GM23338 (cell line): ENCODE data around the gene CDH4.

Source experiments
- CREB1 ChIP-seq: fragments of 250-450 bp; sonication (Bioruptor Pico); IDR thresholded peaks from 2 replicates; pipeline ENCODE4 v1.5.0; 2020; ENCODE audit warnings: low read depth, mild to moderate bottlenecking, moderate library complexity
- CTCF ChIP-seq, 2 experiments: fragments of 200-600 bp in 1 of 2; sonication (generic) in 1 of 2; conservative IDR thresholded peaks; 2 replicates each; pipeline versions ENCODE4 v1.5.1 to v1.6.1; 2016 to 2017; ENCODE audit warnings: antibody characterized with exemption in 2 of 2, low read depth in 2 of 2, mild to moderate bottlenecking in 2 of 2, moderate library complexity in 1 of 2
- EZH2 ChIP-seq: fragments of 200-600 bp; sonication (generic); IDR thresholded peaks from one replicate; pipeline ENCODE4 v1.8.0; 2017; ENCODE audit warnings: antibody characterized with exemption, mild to moderate bottlenecking, low read depth; ENCODE audit not compliant: unreplicated experiment
- EZH2phosphoT487 ChIP-seq: fragments of 200-600 bp; sonication (generic); IDR thresholded peaks from one replicate; pipeline ENCODE4 v1.8.1; 2018; ENCODE audit warnings: antibody characterized with exemption; ENCODE audit not compliant: unreplicated experiment
- POLR2AphosphoS5 ChIP-seq: IDR thresholded peaks from 2 replicates; pipeline ENCODE4 v1.6.1; 2016; ENCODE audit warnings: antibody characterized with exemption, low read depth
- ZNF114 ChIP-seq: fragments of 250-450 bp; sonication (Bioruptor Pico); IDR thresholded peaks from 2 replicates; pipeline ENCODE4 v1.5.0; 2020; ENCODE audit warnings: mild to moderate bottlenecking, moderate library complexity
- ZNF462 ChIP-seq: fragments of 250-450 bp; sonication (Bioruptor Pico); IDR thresholded peaks from 2 replicates; pipeline ENCODE4 v1.5.0; 2020; ENCODE audit warnings: mild to moderate bottlenecking, moderate library complexity
- TF ChIP-seq, protein P1 (sequence below): IDR thresholded peaks from one replicate; pipeline ENCODE4 v1.6.1; 2018; ENCODE audit warnings: antibody characterized with exemption; ENCODE audit not compliant: unreplicated experiment

DNA sequence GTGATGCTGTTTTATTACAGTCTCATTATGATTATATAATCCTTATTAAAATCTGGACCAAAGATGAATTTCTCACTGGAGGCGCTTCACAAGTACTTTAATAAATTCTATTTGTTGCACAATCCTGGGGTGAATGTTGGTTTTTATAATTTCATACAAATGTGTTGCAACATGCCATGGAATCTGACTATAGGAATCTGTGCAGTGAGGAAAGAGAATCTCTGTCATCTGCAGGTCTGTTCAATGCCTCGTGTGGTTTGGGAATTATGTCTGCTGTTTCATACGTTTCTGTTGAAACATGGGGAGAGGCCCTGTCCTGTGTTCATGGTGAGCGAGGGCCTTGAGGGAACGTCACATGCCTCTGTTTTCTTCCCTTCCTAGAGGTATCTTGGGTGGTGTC lies 277.3 kb downstream of the CDH4 start:
- TF ChIP-seq CTCF (conservative IDR thresholded peaks at IDR 0.05; ENCODE audit: low read depth in 2 of 2) = no peak
- TF ChIP-seq ZNF462 (CRISPR knock-in tag) = no peak
- no peak for TF ChIP-seq EZH2
- TF ChIP-seq, protein P1, sequence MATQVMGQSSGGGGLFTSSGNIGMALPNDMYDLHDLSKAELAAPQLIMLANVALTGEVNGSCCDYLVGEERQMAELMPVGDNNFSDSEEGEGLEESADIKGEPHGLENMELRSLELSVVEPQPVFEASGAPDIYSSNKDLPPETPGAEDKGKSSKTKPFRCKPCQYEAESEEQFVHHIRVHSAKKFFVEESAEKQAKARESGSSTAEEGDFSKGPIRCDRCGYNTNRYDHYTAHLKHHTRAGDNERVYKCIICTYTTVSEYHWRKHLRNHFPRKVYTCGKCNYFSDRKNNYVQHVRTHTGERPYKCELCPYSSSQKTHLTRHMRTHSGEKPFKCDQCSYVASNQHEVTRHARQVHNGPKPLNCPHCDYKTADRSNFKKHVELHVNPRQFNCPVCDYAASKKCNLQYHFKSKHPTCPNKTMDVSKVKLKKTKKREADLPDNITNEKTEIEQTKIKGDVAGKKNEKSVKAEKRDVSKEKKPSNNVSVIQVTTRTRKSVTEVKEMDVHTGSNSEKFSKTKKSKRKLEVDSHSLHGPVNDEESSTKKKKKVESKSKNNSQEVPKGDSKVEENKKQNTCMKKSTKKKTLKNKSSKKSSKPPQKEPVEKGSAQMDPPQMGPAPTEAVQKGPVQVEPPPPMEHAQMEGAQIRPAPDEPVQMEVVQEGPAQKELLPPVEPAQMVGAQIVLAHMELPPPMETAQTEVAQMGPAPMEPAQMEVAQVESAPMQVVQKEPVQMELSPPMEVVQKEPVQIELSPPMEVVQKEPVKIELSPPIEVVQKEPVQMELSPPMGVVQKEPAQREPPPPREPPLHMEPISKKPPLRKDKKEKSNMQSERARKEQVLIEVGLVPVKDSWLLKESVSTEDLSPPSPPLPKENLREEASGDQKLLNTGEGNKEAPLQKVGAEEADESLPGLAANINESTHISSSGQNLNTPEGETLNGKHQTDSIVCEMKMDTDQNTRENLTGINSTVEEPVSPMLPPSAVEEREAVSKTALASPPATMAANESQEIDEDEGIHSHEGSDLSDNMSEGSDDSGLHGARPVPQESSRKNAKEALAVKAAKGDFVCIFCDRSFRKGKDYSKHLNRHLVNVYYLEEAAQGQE = no peak
- TF ChIP-seq POLR2AphosphoS5 = no peak
- TF ChIP-seq EZH2phosphoT487 = no peak
- no peak for TF ChIP-seq ZNF114 (CRISPR knock-in tag)
- no peak for TF ChIP-seq CREB1 (CRISPR knock-in tag)
